CD4-positive, alpha-beta T cell (primary cell): ENCODE results near the gene MLKL. TPM values are rescaled to one million over a fixed set of nuclear protein-coding genes. Genes with fewer than 3 reads are reported as not detected.
A peak's percentile ranks its signal among the peaks of the same experiment; 100 is the strongest.

ENCODE experiments used
- ATAC-seq: fragments of 200-7000 bp; cut with Tn5 transposase; one replicate; pipeline ENCODE4 v1.10.0; 2022; ENCODE audit warnings: mild to moderate bottlenecking; ENCODE audit not compliant: poor library complexity
- CTCF ChIA-PET: fragments of 350-600 bp; sonication (Branson Sonifier 250); formaldehyde crosslinking; loops from one replicate; lab custom pipeline; 2021; ENCODE audit warnings: antibody characterized with exemption, inconsistent platforms; lab: Charles Lee
- POLR2A ChIA-PET: fragments of 350-600 bp; sonication (Branson Sonifier 250); formaldehyde crosslinking; loops from one replicate; lab custom pipeline; 2021; ENCODE audit warnings: antibody characterized with exemption, inconsistent platforms; lab: Charles Lee
- DNase-seq, 14 experiments: peaks; one replicate each; pipeline ENCODE4 v3.0.0-alpha.2; 2013 to 2020; ENCODE audit warnings: mixed read lengths in 2 of 14
- H3K27ac ChIP-seq, 2 donors: one replicate each; pipeline versions ENCODE4 v1.5.1 to v1.7.0; 2013; ENCODE audit warnings: low read length in 2 of 2, low read depth in 1 of 2, mild to moderate bottlenecking in 1 of 2
- H3K27me3 ChIP-seq, 2 experiments: 1 replicate in 1 of 2; 2 replicates in 1 of 2; pipeline versions ENCODE4 v1.6.1 to v1.7.0; 2013; ENCODE audit warnings: low read length in 2 of 2, control low read depth in 1 of 2, mild to moderate bottlenecking in 1 of 2, moderate library complexity in 1 of 2; ENCODE audit not compliant: insufficient read depth in 2 of 2, control insufficient read depth in 1 of 2
- H3K36me3 ChIP-seq: one replicate; pipeline ENCODE4 v1.6.1; 2013; ENCODE audit warnings: low read length, control low read depth; ENCODE audit not compliant: insufficient read depth
- H3K4me1 ChIP-seq: one replicate; pipeline ENCODE4 v1.6.1; 2013; ENCODE audit warnings: low read length, control low read depth; ENCODE audit not compliant: insufficient read depth
- H3K4me3 ChIP-seq: one replicate; pipeline ENCODE4 v1.5.1; 2013; ENCODE audit warnings: mild to moderate bottlenecking, low read length, moderate library complexity
- H3K9me3 ChIP-seq, 2 experiments: 1 replicate in 1 of 2; 2 replicates in 1 of 2; pipeline versions ENCODE4 v1.6.1 to v1.7.0; 2013; ENCODE audit warnings: low read length in 2 of 2, mild to moderate bottlenecking in 2 of 2, control low read depth in 1 of 2, moderate library complexity in 1 of 2; ENCODE audit not compliant: control insufficient read depth in 1 of 2, insufficient read depth in 1 of 2
- H3K27ac Mint-ChIP-seq: one replicate; pipeline ENCODE4 v1.8.0; 2020; ENCODE audit warnings: mixed read lengths
- H3K27me3 Mint-ChIP-seq: one replicate; pipeline ENCODE4 v1.8.0; 2021; ENCODE audit warnings: mixed read lengths
- H3K36me3 Mint-ChIP-seq: one replicate; pipeline ENCODE4 v1.8.0; 2021; ENCODE audit warnings: low read depth, mixed read lengths
- H3K4me1 Mint-ChIP-seq: one replicate; pipeline ENCODE4 v1.8.0; 2021; ENCODE audit warnings: low read depth, mixed read lengths
- H3K4me3 Mint-ChIP-seq: one replicate; pipeline ENCODE4 v1.8.0; 2020; ENCODE audit warnings: mild to moderate bottlenecking, mixed read lengths
- H3K9me3 Mint-ChIP-seq: one replicate; pipeline ENCODE4 v1.8.0; 2020; ENCODE audit warnings: mixed read lengths
- CTCF ChIP-seq: fragments of 200-600 bp; IDR thresholded peaks from one replicate; pipeline ENCODE4 v1.8.0; 2022; ENCODE audit warnings: antibody characterized with exemption, mild to moderate bottlenecking
- intact Hi-C, 2 experiments: fragments of 100-400 bp; cut with DNase I in 1 of 2; cut with micrococcal nuclease in 1 of 2; formaldehyde crosslinking; loops; one replicate each; pipeline versions ENCODE4 v1.15.1 to v1.9.0; 2023 to 2025; cut with DNase I, micrococcal nuclease
- total RNA-seq, 174 experiments: library from RNA in 2 of 174; stranded (reverse) in 2 of 174; gene quantifications; one replicate each; pipeline ENCODE4 v1.2.3 and lab custom pipeline; 2021 to 2026

The MLKL gene
- total RNA-seq, 2 experiments from 2014 or later: 29.1 to 30.0 TPM

GRCh38 chr16:74699666-74700065 is 996 bp downstream of the MLKL start:
- H3K4me1 ChIP-seq: peaks cover 47% of the 10 kb centered on the region
- H3K4me1 Mint-ChIP-seq: peaks cover 67% of the 10 kb centered on the region
- intact Hi-C loops: loop anchor here (5.0 to 10.0 kb wide), 2 partner anchors 32 to 285 kb away; partner anchors contain the start of genes RFWD3 (in 2 of the 2) and WDR59 (in 2 of the 2)
- ChIA-PET CTCF (interaction anchor here (1.3 to 1.9 kb wide), 2 partner anchors 13 to 32 kb away, joined by 4 to 6 read pairs; no protein-coding TSS in a partner anchor), POLR2A (interaction anchor here (0.7 to 2.9 kb wide), 6 partner anchors 12 to 734 kb away, joined by 3 to 34 read pairs (median 4); partner anchors contain the start of genes CFDP1, GLG1, RFWD3 and WDR59)
- H3K27me3 ChIP-seq: no peaks in the 10 kb centered on the region
- peak overlapping the region in 1 of 2 donors; percentile 83 for H3K27ac ChIP-seq
- no peaks in the 10 kb centered on the region for H3K9me3 Mint-ChIP-seq
- no peaks in the 10 kb centered on the region for H3K27me3 Mint-ChIP-seq
- no peak for ATAC-seq
- H3K4me3 Mint-ChIP-seq: peak overlapping the region; percentile 88
- no peak for TF ChIP-seq CTCF
- H3K36me3 ChIP-seq: peaks cover 15% of the 10 kb centered on the region
- peaks cover 30% of the 10 kb centered on the region for H3K36me3 Mint-ChIP-seq
- DNase-seq: no peak
- H3K9me3 ChIP-seq: no peaks in the 10 kb centered on the region
- H3K4me3 ChIP-seq: peak overlapping the region; percentile 99
- peak overlapping the region; percentile 87 for H3K27ac Mint-ChIP-seq

- peak overlapping the region; percentile 87 for H3K27ac Mint-ChIP-seq
- peaks cover 72% of the 10 kb centered on the region for H3K4me1 Mint-ChIP-seq
- DNase-seq: peak in 2 of 14 experiments; percentile 13 to 20
- CTCF ChIA-PET: interaction anchor here (0.7 to 1.1 kb wide), 2 partner anchors 115 to 165 kb away, joined by 3 read pairs; no protein-coding TSS in a partner anchor
- peak overlapping the region; percentile 88 for H3K4me3 Mint-ChIP-seq
- TF ChIP-seq CTCF: no peak
- no peaks in the 10 kb centered on the region for H3K27me3 Mint-ChIP-seq
- H3K4me3 ChIP-seq: peak overlapping the region; percentile 29
- no peaks in the 10 kb centered on the region for H3K9me3 ChIP-seq
- no peaks in the 10 kb centered on the region for H3K9me3 Mint-ChIP-seq
- peak overlapping the region; percentile 23 to 50 for H3K27ac ChIP-seq
- H3K36me3 Mint-ChIP-seq: peaks cover 40% of the 10 kb centered on the region
- no peaks in the 10 kb centered on the region for H3K27me3 ChIP-seq
- peaks cover 53% of the 10 kb centered on the region for H3K4me1 ChIP-seq
- POLR2A ChIA-PET: interaction anchor here (1.0 kb wide), 1 partner anchor 13 kb away, joined by 3 read pairs; no protein-coding TSS in a partner anchor
- peaks cover 23% of the 10 kb centered on the region for H3K36me3 ChIP-seq
- intact Hi-C loops: no loop called here
- no peak for ATAC-seq
Measured at GRCh38 chr16:74698222-74698621, 2.4 kb downstream of the MLKL start.

GRCh38 chr16:74695450-74696422 is 4.9 kb downstream of the MLKL start:
- no peak overlapping the region for H3K27ac ChIP-seq
- intact Hi-C loops: no loop called here
- H3K36me3 ChIP-seq: peaks cover 45% of the 10 kb centered on the region
- no peak for TF ChIP-seq CTCF
- ChIA-PET CTCF (interaction anchor here (0.7 to 1.6 kb wide), 2 partner anchors 9 to 167 kb away, joined by 4 read pairs; no protein-coding TSS in a partner anchor), POLR2A (interaction anchor here (1.8 kb wide), 1 partner anchor 29 kb away, joined by 10 read pairs; the partner anchor contains the start of gene RFWD3)
- Mint-ChIP-seq H3K9me3 (no peaks in the 10 kb centered on the region), H3K27ac (peak overlapping the region; percentile 75), H3K4me3 (peak overlapping the region; percentile 89), H3K4me1 (peaks cover 71% of the 10 kb centered on the region), H3K36me3 (peaks cover 60% of the 10 kb centered on the region), H3K27me3 (no peaks in the 10 kb centered on the region)
- DNase-seq (peak; percentile 24 to 89 (median 42)), ATAC-seq (peak; percentile 73)
- H3K4me3 ChIP-seq: peak overlapping the region; percentile 39
- H3K4me1 ChIP-seq: peaks cover 44% of the 10 kb centered on the region
- no peaks in the 10 kb centered on the region for H3K9me3 ChIP-seq
- no peaks in the 10 kb centered on the region for H3K27me3 ChIP-seq
